HepG2 (cell line): ENCODE data around the gene PUM1. TPM values are rescaled to one million over a fixed set of nuclear protein-coding genes. Genes with fewer than 3 reads are reported as not detected.

ENCODE experiments used
- AHR ChIP-seq: IDR thresholded peaks from 2 replicates; pipeline ENCODE4 v1.6.1; 2018; ENCODE audit warnings: missing genetic modification reagents, missing compliant biosample characterization
- ATRX ChIP-seq: sonication (generic); formaldehyde crosslinking; IDR thresholded peaks from 2 replicates; pipeline ENCODE4 v1.4.0; 2020; ENCODE audit warnings: missing genetic modification reagents, borderline replicate concordance
- CBFB ChIP-seq: sonication (generic); formaldehyde crosslinking; IDR thresholded peaks from 2 replicates; pipeline ENCODE4 v1.4.0; 2020; ENCODE audit warnings: missing genetic modification reagents
- CHCHD3 ChIP-seq: sonication (generic); formaldehyde crosslinking; IDR thresholded peaks from 2 replicates; pipeline ENCODE4 v1.8.0; 2022; ENCODE audit warnings: mild to moderate bottlenecking, missing genetic modification reagents, moderate library complexity
- DRAP1 ChIP-seq: IDR thresholded peaks from 2 replicates; pipeline ENCODE4 v1.6.1; 2016; ENCODE audit warnings: missing genetic modification reagents, missing compliant biosample characterization
- JUN ChIP-seq: sonication (generic); formaldehyde crosslinking; IDR thresholded peaks from 2 replicates; pipeline ENCODE4 v1.4.0; 2020; ENCODE audit warnings: mild to moderate bottlenecking, missing genetic modification reagents
- RCOR2 ChIP-seq: IDR thresholded peaks from 2 replicates; pipeline ENCODE4 v1.6.1; 2016; ENCODE audit warnings: missing biosample characterization, missing genetic modification reagents
- TFDP1 ChIP-seq: IDR thresholded peaks from 2 replicates; pipeline ENCODE4 v1.6.1; 2016; ENCODE audit warnings: missing compliant biosample characterization, missing genetic modification reagents, borderline replicate concordance
- ZBTB21 ChIP-seq: sonication (generic); formaldehyde crosslinking; IDR thresholded peaks from 2 replicates; pipeline ENCODE4 v1.4.0; 2020; ENCODE audit warnings: missing genetic modification reagents
- ZNF251 ChIP-seq: sonication (generic); formaldehyde crosslinking; IDR thresholded peaks from 2 replicates; pipeline ENCODE4 v1.9.0; 2021; ENCODE audit warnings: mild to moderate bottlenecking, missing genetic modification reagents
- ZNF3 ChIP-seq: IDR thresholded peaks from 2 replicates; pipeline ENCODE4 v1.7.0; 2017; ENCODE audit warnings: inconsistent platforms
- ZNF468 ChIP-seq: sonication (generic); formaldehyde crosslinking; IDR thresholded peaks from 2 replicates; pipeline ENCODE4 v1.8.0; 2022; ENCODE audit warnings: mild to moderate bottlenecking, moderate library complexity, missing genetic modification reagents
- ZNF510 ChIP-seq: sonication (generic); formaldehyde crosslinking; IDR thresholded peaks from 2 replicates; pipeline ENCODE4 v1.4.0; 2020; ENCODE audit warnings: low read depth, mild to moderate bottlenecking, missing genetic modification reagents
- ZNF597 ChIP-seq: sonication (generic); formaldehyde crosslinking; IDR thresholded peaks from 2 replicates; pipeline ENCODE4 v1.5.0; 2020; ENCODE audit warnings: missing genetic modification reagents
- ZNF784 ChIP-seq: sonication (generic); formaldehyde crosslinking; IDR thresholded peaks from 2 replicates; pipeline ENCODE4 v1.5.1; 2020; ENCODE audit warnings: missing genetic modification reagents, mild to moderate bottlenecking, borderline replicate concordance
- ZNF879 ChIP-seq: sonication (generic); formaldehyde crosslinking; IDR thresholded peaks from 2 replicates; pipeline ENCODE4 v1.8.1; 2023; ENCODE audit warnings: missing genetic modification reagents
- ZSCAN9 ChIP-seq: IDR thresholded peaks from 2 replicates; pipeline ENCODE4 v1.6.1; 2016; ENCODE audit warnings: borderline replicate concordance
- polyA plus RNA-seq, 8 experiments: library from polyadenylated mRNA; depleted of rRNA in 3 of 8; stranded (reverse) in 7 of 8; unstranded in 1 of 8; fragments of >200 nt; fragmentation: Illumina TruSeq in 4 of 8; extraction: Trizol in 4 of 8; gene quantifications; 2 replicates each; pipeline versions ENCODE4 v1.2.1 to v1.2.3, GENCODE V29; 2011 to 2016; ENCODE audit warnings: low read depth in 4 of 8, missing spikeins in 1 of 8, mixed read lengths in 1 of 8; ENCODE audit not compliant: insufficient read depth in 1 of 8
- total RNA-seq, 5 experiments: library from RNA; depleted of rRNA; stranded (reverse); fragments of >200 nt; fragmentation: Illumina TruSeq; extraction: Trizol; gene quantifications; 2 replicates each; pipeline ENCODE4 v1.2.3, GENCODE V29; 2016; ENCODE audit warnings: low read depth in 1 of 5
- TF ChIP-seq, protein P1 (sequence below): sonication (generic); formaldehyde crosslinking; IDR thresholded peaks from 2 replicates; pipeline ENCODE4 v1.9.0; 2022; ENCODE audit warnings: low read depth, missing genetic modification reagents
- TF ChIP-seq, protein P2 (sequence below): sonication (generic); formaldehyde crosslinking; IDR thresholded peaks from 2 replicates; pipeline ENCODE4 v1.4.0; 2020; ENCODE audit warnings: mild to moderate bottlenecking, low read depth, missing genetic modification reagents

PUM1 gene
- total and polyA plus RNA-seq, 2 of the 13 experiments (the other 11 are each of a cell fraction or from before 2014, with no cell fraction given) = 64.7 to 91.0 TPM

- TF ChIP-seq ZNF597 = no peak
- no peak for TF ChIP-seq TFDP1 (CRISPR knock-in tag)
- TF ChIP-seq ZNF784 (CRISPR knock-in tag) = no peak
- peak; percentile 57; the same call in 1 of the 2 replicates for TF ChIP-seq JUN (CRISPR knock-in tag)
- TF ChIP-seq, protein P1, sequence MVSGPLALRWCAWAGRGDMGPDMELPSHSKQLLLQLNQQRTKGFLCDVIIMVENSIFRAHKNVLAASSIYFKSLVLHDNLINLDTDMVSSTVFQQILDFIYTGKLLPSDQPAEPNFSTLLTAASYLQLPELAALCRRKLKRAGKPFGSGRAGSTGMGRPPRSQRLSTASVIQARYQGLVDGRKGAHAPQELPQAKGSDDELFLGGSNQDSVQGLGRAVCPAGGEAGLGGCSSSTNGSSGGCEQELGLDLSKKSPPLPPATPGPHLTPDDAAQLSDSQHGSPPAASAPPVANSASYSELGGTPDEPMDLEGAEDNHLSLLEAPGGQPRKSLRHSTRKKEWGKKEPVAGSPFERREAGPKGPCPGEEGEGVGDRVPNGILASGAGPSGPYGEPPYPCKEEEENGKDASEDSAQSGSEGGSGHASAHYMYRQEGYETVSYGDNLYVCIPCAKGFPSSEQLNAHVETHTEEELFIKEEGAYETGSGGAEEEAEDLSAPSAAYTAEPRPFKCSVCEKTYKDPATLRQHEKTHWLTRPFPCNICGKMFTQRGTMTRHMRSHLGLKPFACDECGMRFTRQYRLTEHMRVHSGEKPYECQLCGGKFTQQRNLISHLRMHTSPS (CRISPR knock-in tag) = no peak
- no peak for TF ChIP-seq ZNF510
- TF ChIP-seq AHR (CRISPR knock-in tag) = no peak
- TF ChIP-seq, protein P2, sequence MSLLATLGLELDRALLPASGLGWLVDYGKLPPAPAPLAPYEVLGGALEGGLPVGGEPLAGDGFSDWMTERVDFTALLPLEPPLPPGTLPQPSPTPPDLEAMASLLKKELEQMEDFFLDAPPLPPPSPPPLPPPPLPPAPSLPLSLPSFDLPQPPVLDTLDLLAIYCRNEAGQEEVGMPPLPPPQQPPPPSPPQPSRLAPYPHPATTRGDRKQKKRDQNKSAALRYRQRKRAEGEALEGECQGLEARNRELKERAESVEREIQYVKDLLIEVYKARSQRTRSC (CRISPR knock-in tag) = no peak
- TF ChIP-seq CHCHD3 (CRISPR knock-in tag) = no peak
- TF ChIP-seq RCOR2 (CRISPR knock-in tag) = 0 out of 2 replicates have a peak, but pooled peaks have one; percentile 36
- TF ChIP-seq ZNF3 = no peak
- TF ChIP-seq ZNF879 (CRISPR knock-in tag) = no peak
- TF ChIP-seq ZSCAN9 (CRISPR knock-in tag) = no peak
- no peak for TF ChIP-seq ZBTB21
- no peak for TF ChIP-seq ZNF468 (CRISPR knock-in tag)
- no peak for TF ChIP-seq DRAP1 (CRISPR knock-in tag)
- no peak for TF ChIP-seq ATRX (CRISPR knock-in tag)
- TF ChIP-seq CBFB (CRISPR knock-in tag) = no peak
- TF ChIP-seq ZNF251 (CRISPR knock-in tag) = no peak
Measured at GRCh38 chr1:30892671-30893073, 172.8 kb downstream of the PUM1 start (continued).
